AG04450 (cell line): ENCODE results near the gene TADA3. TPM values are rescaled to one million over a fixed set of nuclear protein-coding genes. Genes with fewer than 3 reads are reported as not detected.

Experiments used
- CTCF ChIA-PET: fragments of 300-600, 350-600 bp; formaldehyde crosslinking; extraction: SDS; loops from one replicate; lab custom pipeline; 2022; ENCODE audit warnings: antibody characterized with exemption, inconsistent platforms; lab: Charles Lee
- POLR2A ChIA-PET: fragments of 350-600 bp; formaldehyde crosslinking; extraction: SDS; loops from one replicate; lab custom pipeline; 2021; ENCODE audit warnings: antibody characterized with exemption, inconsistent platforms; lab: Yijun Ruan, JAX
- DNase-seq: peaks from one replicate; pipeline ENCODE4 v3.0.0-alpha.2; 2011; ENCODE audit warnings: low read depth, low spot score
- H3K27ac ChIP-seq: one replicate; pipeline ENCODE4 v1.5.1; 2012; ENCODE audit warnings: low read depth, low read length, control low read depth
- H3K27me3 ChIP-seq: one replicate; pipeline ENCODE4 v1.6.0; 2012; ENCODE audit warnings: low read length; ENCODE audit not compliant: control insufficient read depth, insufficient read depth
- H3K4me3 ChIP-seq: 2 replicates; pipeline ENCODE4 v1.5.1; 2011; ENCODE audit warnings: mild to moderate bottlenecking, low read depth, low read length, control low read depth
- H3K9me3 ChIP-seq: 2 replicates; pipeline ENCODE4 v1.5.1; 2012; ENCODE audit warnings: low read length; ENCODE audit not compliant: control insufficient read depth, insufficient read depth
- polyA plus RNA-seq: library from polyadenylated mRNA; depleted of rRNA; stranded (reverse); fragments of >200 nt; gene quantifications from 2 replicates; pipeline ENCODE4 v1.2.3, GENCODE V29; 2011
- TF ChIP-seq, protein P1 (sequence below): IDR thresholded peaks from 2 replicates; pipeline ENCODE4 v1.5.1; 2011; ENCODE audit warnings: low read depth, low read length, control low read depth, inconsistent platforms

The TADA3 gene
- polyA plus RNA-seq, 1 experiment = 61.8 TPM

GRCh38 chr3:9818666-9819335, 26.5 kb upstream of the TADA3 start:
- POLR2A ChIA-PET = interaction anchor here (0.7 kb wide), 2 partner anchors 14 to 38 kb away, joined by 3 to 4 read pairs; no protein-coding TSS in a partner anchor

GRCh38 chr3:9817436-9817835, 25.2 kb upstream of the TADA3 start:
- ChIA-PET CTCF (no interaction called here), POLR2A (interaction anchor here (0.8 kb wide), 1 partner anchor 35 kb away, joined by 3 read pairs; no protein-coding TSS in a partner anchor)
- TF ChIP-seq, protein P1, sequence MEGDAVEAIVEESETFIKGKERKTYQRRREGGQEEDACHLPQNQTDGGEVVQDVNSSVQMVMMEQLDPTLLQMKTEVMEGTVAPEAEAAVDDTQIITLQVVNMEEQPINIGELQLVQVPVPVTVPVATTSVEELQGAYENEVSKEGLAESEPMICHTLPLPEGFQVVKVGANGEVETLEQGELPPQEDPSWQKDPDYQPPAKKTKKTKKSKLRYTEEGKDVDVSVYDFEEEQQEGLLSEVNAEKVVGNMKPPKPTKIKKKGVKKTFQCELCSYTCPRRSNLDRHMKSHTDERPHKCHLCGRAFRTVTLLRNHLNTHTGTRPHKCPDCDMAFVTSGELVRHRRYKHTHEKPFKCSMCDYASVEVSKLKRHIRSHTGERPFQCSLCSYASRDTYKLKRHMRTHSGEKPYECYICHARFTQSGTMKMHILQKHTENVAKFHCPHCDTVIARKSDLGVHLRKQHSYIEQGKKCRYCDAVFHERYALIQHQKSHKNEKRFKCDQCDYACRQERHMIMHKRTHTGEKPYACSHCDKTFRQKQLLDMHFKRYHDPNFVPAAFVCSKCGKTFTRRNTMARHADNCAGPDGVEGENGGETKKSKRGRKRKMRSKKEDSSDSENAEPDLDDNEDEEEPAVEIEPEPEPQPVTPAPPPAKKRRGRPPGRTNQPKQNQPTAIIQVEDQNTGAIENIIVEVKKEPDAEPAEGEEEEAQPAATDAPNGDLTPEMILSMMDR = no peak
- Histone ChIP-seq H3K9me3 (no peaks in the 10 kb centered on the region), H3K27ac (no peak overlapping the region), H3K4me3 (no peak overlapping the region), H3K27me3 (no peaks in the 10 kb centered on the region)
- no peak for DNase-seq

More at GRCh38 chr3:9818666-9819335, 26.5 kb upstream of the TADA3 start:
- Histone ChIP-seq H3K27me3 (no peaks in the 10 kb centered on the region), H3K27ac (no peak overlapping the region), H3K9me3 (no peaks in the 10 kb centered on the region), H3K4me3 (no peak overlapping the region)
- TF ChIP-seq, protein P1 = no peak
- CTCF ChIA-PET = interaction anchor here (0.6 kb wide), 1 partner anchor 17 kb away, joined by 6 read pairs; no protein-coding TSS in a partner anchor
- DNase-seq = no peak

GRCh38 chr3:9815986-9816385, 23.7 kb upstream of the TADA3 start:
- TF ChIP-seq, protein P1 = no peak
- ChIA-PET CTCF (no interaction called here), POLR2A (interaction anchor here (0.8 kb wide), 1 partner anchor 12 kb away, joined by 3 read pairs; no protein-coding TSS in a partner anchor)
- no peaks in the 10 kb centered on the region for H3K27me3 ChIP-seq
- DNase-seq = no peak
- no peak overlapping the region for H3K4me3 ChIP-seq
- no peaks in the 10 kb centered on the region for H3K9me3 ChIP-seq
- no peak overlapping the region for H3K27ac ChIP-seq

DNA sequence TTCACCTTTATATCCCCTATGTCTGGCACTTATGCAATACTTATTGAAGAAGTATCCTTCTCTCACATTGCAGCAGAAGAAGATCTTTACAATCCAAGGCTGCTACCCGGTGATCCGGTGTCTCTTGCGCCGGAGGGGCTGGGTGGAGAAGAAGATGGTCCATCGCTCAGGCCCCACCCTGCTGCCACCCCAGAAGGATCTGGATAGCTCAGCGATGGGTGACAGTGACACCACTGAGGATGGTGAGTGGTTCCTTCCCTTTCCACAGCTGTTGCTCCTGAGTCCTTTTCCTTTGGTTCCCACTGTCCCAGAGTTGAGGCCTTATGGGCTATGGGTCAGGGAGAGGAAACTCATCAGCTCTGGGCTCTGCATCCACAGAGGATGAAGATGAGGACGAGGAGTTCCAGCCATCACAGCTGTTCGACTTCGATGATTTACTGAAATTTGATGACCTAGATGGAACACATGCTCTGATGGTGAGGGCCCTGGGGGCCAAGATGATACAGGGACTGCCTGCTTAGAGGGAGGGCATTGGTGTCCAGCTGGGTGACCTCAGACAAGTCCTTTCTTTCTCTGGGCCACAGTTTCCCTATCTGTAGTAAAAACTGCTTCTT, 20.7 kb upstream of the TADA3 start:
- POLR2A ChIA-PET = interaction anchor here (0.5 kb wide), 1 partner anchor 48 kb away, joined by 8 read pairs; no protein-coding TSS in a partner anchor
- CTCF ChIA-PET = no interaction called here

More for the DNA sequence above, 20.7 kb upstream of the TADA3 start:
- Histone ChIP-seq H3K9me3 (no peaks in the 10 kb centered on the region), H3K27ac (no peak overlapping the region), H3K4me3 (no peak overlapping the region), H3K27me3 (no peaks in the 10 kb centered on the region)
- no peak for DNase-seq
- TF ChIP-seq, protein P1 = no peak
